ENCODE results near the gene GDI2. TPM values are rescaled to one million over a fixed set of nuclear protein-coding genes. Genes with fewer than 3 reads are reported as not detected.

The GDI2 gene
- total and polyA plus RNA-seq, 9 of the 15 experiments (the other 6 are each of a cell fraction or from before 2014, with no cell fraction given): 262 to 424 (median 287) TPM

- BruUV-seq (replicated peaks): no TSS peak
- Histone ChIP-seq H3K4me3 (no peak overlapping the region), H3K9me3 (replicated peaks; ENCODE audit: control insufficient read depth, insufficient read depth, low read depth, low read length) (no peaks in the 10 kb centered on the region), H3K4me2 (ENCODE audit: insufficient read depth, low read length) (no peak overlapping the region), H2AFZ (ENCODE audit: low read depth, low read length) (no peak overlapping the region), H3K4me1 (replicated peaks in 1 of 2; ENCODE audit: control insufficient read depth in 2 of 2, insufficient read depth in 2 of 2, low read length in 2 of 2) (peaks cover 0 to 4% of the 10 kb centered on the region in 2 experiments; a peak in 2 of 5 replicates), H3K36me3 (ENCODE audit: control insufficient read depth, insufficient read depth, low read length) (peaks cover 86% of the 10 kb centered on the region), H3K9ac (ENCODE audit: insufficient read depth in 1 of 2, low read depth in 2 of 2, low read length in 2 of 2) (no peak overlapping the region), H3K79me2 (ENCODE audit: control insufficient read depth, insufficient read depth, low read length) (peaks cover 86% of the 10 kb centered on the region), H4K20me1 (replicated peaks; ENCODE audit: control insufficient read depth, insufficient read depth, low read length) (peaks cover 12% of the 10 kb centered on the region), H3K9me1 (ENCODE audit: control insufficient read depth, insufficient read depth, low read length) (no peaks in the 10 kb centered on the region), H3K27me3 (ENCODE audit: control insufficient read depth in 2 of 2, insufficient read depth in 2 of 2, low read length in 2 of 2) (no peaks in the 10 kb centered on the region), H3K27ac (ENCODE audit: extremely low read depth, low read depth, low read length) (no peak overlapping the region)
- in situ Hi-C loops (cut with MboI) (no loop called here), intact Hi-C loops (cut with micrococcal nuclease) (no loop called here)
- TF ChIP-seq CHD2 (IDR thresholded peaks at IDR 0.05; ENCODE audit: low read depth, low read length): no peak
- no peak for TF ChIP-seq DMBX1 (CRISPR knock-in tag; IDR thresholded peaks at IDR 0.05; ENCODE audit: borderline replicate concordance)
- no peak for TF ChIP-seq TSC22D4 (tag; IDR thresholded peaks at IDR 0.05)
- TF ChIP-seq SNIP1 (IDR thresholded peaks at IDR 0.05; ENCODE audit: low read depth): no peak
- TF ChIP-seq MCM5 (IDR thresholded peaks at IDR 0.05; ENCODE audit: low read depth): no peak
- no peak for TF ChIP-seq RBM34 (IDR thresholded peaks at IDR 0.05; ENCODE audit: borderline replicate concordance, insufficient read depth, low read length)
- no peak for TF ChIP-seq NCOR1 (IDR thresholded peaks at IDR 0.05)
- no peak for TF ChIP-seq YBX1 (IDR thresholded peaks at IDR 0.05)
- no peak for TF ChIP-seq PTTG1 (tag; IDR thresholded peaks at IDR 0.05; ENCODE audit: low read depth)
- TF ChIP-seq EZH2 (IDR thresholded peaks at IDR 0.05; ENCODE audit: borderline replicate concordance, low read depth, low read length): no peak
- no peak for TF ChIP-seq CBFA2T2 (conservative IDR thresholded peaks at IDR 0.05)
- no peak for TF ChIP-seq NONO (IDR thresholded peaks at IDR 0.05; ENCODE audit: low read depth in 2 of 2, low read length in 1 of 2)
- CTCF ChIA-PET (ENCODE audit: low intra/inter-chr PET ratio): no interaction called here
- ATAC-seq: no peak
- no peak for FAIRE-seq
- POLR2A ChIA-PET: interaction anchor here (0.6 kb wide), 2 partner anchors 23 to 95 kb away, joined by 3 to 4 read pairs; no protein-coding TSS in a partner anchor
- no peak for DNase-seq (ENCODE audit: extremely low read depth in 1 of 4, low spot score in 3 of 4)
- 98% methylated on average over 7 of the region's 7 CpGs for WGBS (ENCODE audit: insufficient coverage, low coverage, missing lambda C conversion rate)
Measured at GRCh38 chr10:5776136-5776880, 36.9 kb downstream of the GDI2 start.

All from K562 (cell line).